Muscle layer of colon (tissue), 2 donors: ENCODE results near the gene CERT1.
"Not testable (repeated sequence)": the region's sequence is repeated elsewhere in the genome, so short reads cannot be mapped to it uniquely, and the experiment has no call there.

Experiments
- H3K27ac ChIP-seq: one replicate; pipeline ENCODE4 v1.7.0; 2013; ENCODE audit warnings: low read depth, mild to moderate bottlenecking, low read length, moderate library complexity
- H3K27me3 ChIP-seq, 2 donors: one replicate each; pipeline ENCODE4 v1.7.0; 2013; ENCODE audit warnings: low read length in 2 of 2, mild to moderate bottlenecking in 2 of 2; ENCODE audit not compliant: insufficient read depth in 2 of 2, control insufficient read depth in 1 of 2
- H3K36me3 ChIP-seq: one replicate; pipeline ENCODE4 v1.7.0; 2013; ENCODE audit warnings: mild to moderate bottlenecking, low read length; ENCODE audit not compliant: insufficient read depth
- H3K4me1 ChIP-seq: one replicate; pipeline ENCODE4 v1.7.0; 2013; ENCODE audit warnings: mild to moderate bottlenecking, low read length; ENCODE audit not compliant: insufficient read depth
- H3K4me3 ChIP-seq, 2 donors: one replicate each; pipeline ENCODE4 v1.7.0; 2013; ENCODE audit warnings: low read length in 2 of 2, low read depth in 1 of 2, mild to moderate bottlenecking in 1 of 2, moderate library complexity in 1 of 2
- H3K9ac ChIP-seq: one replicate; pipeline ENCODE4 v1.7.0; 2013; ENCODE audit warnings: low read length
- H3K9me3 ChIP-seq: one replicate; pipeline ENCODE4 v1.7.0; 2013; ENCODE audit warnings: mild to moderate bottlenecking, low read length
- donor health status: abdominal sarcoma.
- donor health status: Adenocarcinoma of cecum.

CERT1 gene

DNA sequence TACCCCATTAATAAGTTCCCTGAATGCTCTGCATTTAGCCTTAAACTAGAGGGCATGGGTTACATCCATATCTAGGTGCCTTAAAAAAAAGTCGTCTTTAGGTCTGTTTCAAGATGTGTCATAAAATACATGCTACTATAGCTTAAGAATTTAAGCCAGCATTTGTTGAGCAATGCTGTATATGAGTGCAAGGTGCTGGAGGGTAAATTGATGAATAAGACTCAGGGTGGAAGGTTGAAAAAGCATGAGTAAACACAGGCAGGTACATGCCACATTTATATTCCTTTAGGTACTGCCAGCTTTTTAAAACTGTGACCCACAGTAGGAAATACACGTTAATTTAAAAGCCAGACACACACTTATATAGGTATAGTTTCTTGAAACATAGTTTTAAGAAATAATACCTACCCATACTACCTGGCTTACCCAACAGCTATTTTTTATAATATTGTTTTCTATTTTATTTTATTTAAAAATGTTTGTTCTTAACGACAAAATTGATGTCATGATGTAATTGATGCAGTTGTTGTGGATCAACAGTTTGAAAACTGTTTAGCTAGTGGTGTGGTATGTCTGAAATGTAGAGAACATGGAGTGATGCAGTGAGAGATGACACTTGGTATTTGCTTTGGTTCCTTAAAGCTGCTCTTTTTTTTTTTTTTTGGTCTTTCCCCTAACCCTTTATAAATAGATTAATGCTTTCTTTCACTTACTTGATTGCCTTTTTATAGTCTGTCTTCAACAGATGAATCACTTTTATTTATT lies 170.5 kb downstream of the CERT1 start:
- peaks cover 11% of the 10 kb centered on the region for H3K4me1 ChIP-seq
- peaks cover 10% of the 10 kb centered on the region for H3K36me3 ChIP-seq
- H3K4me3 ChIP-seq = no peak overlapping the region
- no peak overlapping the region for H3K9ac ChIP-seq
- H3K9me3 ChIP-seq = no peaks in the 10 kb centered on the region
- no peak overlapping the region for H3K27ac ChIP-seq
- H3K27me3 ChIP-seq = no peaks in the 10 kb centered on the region

DNA sequence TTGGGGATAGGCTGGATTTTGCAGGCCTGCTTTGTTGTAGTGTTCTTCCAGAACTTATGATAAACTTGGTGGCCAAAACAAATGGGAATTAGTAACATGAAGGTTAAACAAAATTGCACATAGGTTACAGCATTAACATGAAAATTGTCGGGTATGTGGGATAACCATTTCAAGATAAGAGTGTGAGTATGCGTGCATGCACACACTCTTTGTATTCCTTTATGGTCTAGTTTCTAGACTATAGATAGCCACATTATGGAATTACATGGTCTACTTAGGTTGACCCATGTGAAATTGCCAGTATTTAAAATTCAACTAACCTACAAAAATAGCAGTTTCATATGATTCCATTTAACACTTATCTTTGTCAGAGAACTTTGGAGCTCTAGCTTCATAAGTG lies 173.0 kb downstream of the CERT1 start:
- Histone ChIP-seq H3K9me3 (no peaks in the 10 kb centered on the region), H3K9ac (no peak overlapping the region), H3K27ac (no peak overlapping the region), H3K4me3 (peak overlapping the region in 1 of 2 donors; percentile 60), H3K27me3 (no peaks in the 10 kb centered on the region), H3K36me3 (no peaks in the 10 kb centered on the region), H3K4me1 (peaks cover 11% of the 10 kb centered on the region)

DNA sequence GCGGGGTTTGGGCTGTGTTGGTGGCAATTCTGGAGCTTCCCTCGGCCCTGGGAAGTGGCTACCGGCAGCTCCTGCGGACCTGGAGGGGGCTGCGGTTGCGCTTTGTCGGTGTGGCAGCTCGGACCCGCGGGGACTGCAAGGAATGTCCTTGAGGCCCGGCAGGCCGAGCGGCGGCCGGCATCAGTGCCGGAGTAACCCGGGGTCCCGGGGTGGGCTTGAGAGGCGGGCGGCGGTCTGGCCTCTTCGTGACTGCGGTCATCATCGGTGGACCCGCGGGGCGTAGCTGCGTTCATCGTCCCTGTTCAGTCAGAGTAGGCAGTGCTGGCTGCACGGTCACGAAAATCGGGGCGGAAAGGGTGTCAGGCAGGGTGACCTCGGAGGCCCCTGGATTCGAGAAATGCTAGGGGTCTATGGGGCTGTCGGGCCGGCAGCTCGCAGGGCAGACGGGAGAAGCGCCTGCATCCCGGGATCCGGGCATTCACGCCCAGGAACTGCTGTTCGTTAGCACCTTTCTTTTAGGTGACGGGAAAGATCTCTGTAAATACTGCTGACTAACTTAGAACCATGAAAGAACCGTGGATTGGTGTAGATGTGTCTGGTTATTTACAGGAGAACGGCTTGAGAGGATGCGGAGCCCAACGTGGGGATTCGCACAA lies 173.9 kb downstream of the CERT1 start:
- Histone ChIP-seq H3K27me3 (no peaks in the 10 kb centered on the region), H3K4me1 (peaks cover 11% of the 10 kb centered on the region)

DNA sequence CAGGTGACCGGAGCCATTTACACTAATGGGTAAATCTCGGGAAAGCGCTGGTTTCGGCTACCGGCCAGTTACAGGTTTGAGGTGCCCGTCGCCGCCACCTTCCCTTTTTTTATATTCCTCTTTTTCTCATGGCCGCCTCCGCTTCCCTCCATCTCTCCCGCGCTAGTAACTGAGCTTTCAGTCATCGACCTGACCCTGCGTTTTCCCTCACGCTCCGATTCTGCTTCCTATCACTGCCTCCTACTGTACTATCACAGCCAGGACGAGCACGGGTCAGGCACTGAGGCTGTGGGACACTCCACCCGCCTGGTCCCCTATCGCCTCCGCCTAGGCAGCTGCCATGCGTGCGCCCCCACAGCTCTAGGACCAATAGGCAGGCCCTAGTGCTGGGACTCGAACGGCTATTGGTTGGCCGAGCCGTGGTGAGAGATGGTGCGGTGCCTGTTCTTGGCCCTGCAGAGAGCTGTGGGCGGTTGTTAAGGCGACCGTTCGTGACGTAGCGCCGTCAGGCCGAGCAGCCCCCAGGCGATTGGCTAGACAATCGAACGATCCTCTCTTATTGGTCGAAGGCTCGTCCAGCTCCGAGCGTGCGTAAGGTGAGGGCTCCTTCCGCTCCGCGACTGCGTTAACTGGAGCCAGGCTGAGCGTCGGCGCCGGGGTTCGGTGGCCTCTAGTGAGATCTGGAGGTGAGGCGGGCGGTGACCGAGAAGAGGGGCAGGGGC lies 174.7 kb downstream of the CERT1 start, which contains the start of gene HMGCR:
Gene HMGCR, plus strand, starts transcription at position 606 of the 722 bp plus-strand sequence. CDS start 5,386 bp downstream, outside the sequence.
- Histone ChIP-seq H3K27me3 (no peaks in the 10 kb centered on the region), H3K9me3 (no peaks in the 10 kb centered on the region), H3K4me3 (peak within 1 kb of the TSS; percentile 60 to 91), H3K36me3 (no peaks in the 10 kb centered on the region), H3K9ac (peak within 1 kb of the TSS; percentile 57), H3K27ac (peak within 1 kb of the TSS; percentile 74), H3K4me1 (peaks cover 11% of the 10 kb centered on the region)

More for the DNA sequence above, 173.9 kb downstream of the CERT1 start:
- peak overlapping the region; percentile 72 for H3K27ac ChIP-seq
- H3K9me3 ChIP-seq = no peaks in the 10 kb centered on the region
- H3K9ac ChIP-seq = peak overlapping the region; percentile 57
- H3K36me3 ChIP-seq = no peaks in the 10 kb centered on the region
- H3K4me3 ChIP-seq = peak overlapping the region; percentile 60 to 91

DNA sequence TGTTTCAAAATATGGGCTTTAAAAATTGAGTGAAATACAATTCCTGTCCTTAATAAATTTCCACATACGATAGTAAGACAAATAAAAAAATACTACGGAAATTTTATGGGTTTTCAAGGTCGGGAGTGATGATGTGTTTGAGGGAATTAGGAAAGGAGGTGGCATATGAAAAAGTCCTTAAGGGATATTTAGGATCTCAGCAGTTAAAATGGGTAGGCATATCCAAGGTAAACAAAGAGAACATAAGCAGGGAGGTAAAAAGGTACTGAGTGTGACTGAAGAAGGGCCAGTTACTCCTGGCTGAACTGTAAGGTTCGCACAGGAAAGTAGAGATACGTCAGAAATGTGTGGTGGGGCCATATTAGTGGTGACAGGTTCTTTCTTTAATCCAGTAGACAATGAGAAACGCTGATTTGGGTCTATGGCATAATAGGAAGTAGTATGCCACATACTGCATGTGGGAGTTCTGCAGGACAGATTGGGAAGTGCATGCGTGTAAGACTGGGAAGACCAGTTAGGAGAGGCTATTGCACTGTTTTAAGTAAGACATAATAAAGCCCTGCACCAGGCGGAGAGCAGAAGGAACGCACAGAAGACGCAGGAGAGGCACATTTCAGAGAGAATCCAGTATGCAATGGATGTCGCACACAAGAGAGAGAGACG lies 175.3 kb downstream of the CERT1 start:
- H3K4me3 ChIP-seq = peak overlapping the region; percentile 60 to 66
- no peaks in the 10 kb centered on the region for H3K36me3 ChIP-seq
- H3K27me3 ChIP-seq = no peaks in the 10 kb centered on the region
- H3K27ac ChIP-seq = peak overlapping the region; percentile 74
- no peak overlapping the region for H3K9ac ChIP-seq
- H3K4me1 ChIP-seq = peaks cover 11% of the 10 kb centered on the region
- H3K9me3 ChIP-seq = no peaks in the 10 kb centered on the region

DNA sequence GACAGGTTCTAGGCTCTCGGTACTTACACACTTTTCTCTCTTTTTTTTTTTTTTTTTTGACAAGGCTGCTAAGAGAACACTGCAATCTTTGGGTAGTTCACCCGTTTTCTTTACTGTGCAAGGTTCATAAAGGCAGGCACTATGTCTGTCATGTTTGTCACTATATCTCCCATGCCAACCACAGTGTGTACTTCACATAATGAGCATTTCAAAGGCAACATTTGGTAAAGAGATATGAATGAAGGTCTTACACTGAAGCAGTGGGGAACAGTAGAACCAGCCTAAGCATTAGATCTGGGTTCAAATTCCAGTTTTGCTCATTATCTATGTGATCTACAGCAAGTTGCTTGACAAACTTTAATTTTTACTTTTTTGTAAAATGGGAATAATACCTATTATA lies 175.9 kb downstream of the CERT1 start:
- no peaks in the 10 kb centered on the region for H3K36me3 ChIP-seq
- peaks cover 11% of the 10 kb centered on the region for H3K4me1 ChIP-seq
- no peaks in the 10 kb centered on the region for H3K9me3 ChIP-seq
- H3K27ac ChIP-seq = no peak overlapping the region
- H3K27me3 ChIP-seq = no peaks in the 10 kb centered on the region
- H3K4me3 ChIP-seq = no peak overlapping the region
- H3K9ac ChIP-seq = no peak overlapping the region

DNA sequence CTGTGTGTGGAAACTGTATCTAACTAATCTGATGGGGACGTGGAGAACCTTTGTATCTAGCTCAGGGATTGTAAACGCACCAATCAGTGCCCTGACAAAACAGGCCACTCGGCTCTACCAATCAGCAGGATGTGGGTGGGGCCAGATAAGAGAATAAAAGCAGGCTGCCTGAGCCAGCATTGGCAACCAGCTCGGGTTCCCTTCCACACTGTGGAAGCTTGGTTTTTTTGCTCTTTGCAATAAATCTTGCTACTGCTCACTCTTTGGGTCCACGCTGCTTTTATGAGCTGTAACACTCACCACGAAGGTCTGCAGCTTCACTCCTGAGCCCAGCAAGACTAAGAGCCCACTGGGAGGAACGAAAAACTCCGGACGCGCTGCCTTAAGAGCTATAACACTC lies 177.0 kb downstream of the CERT1 start:
- H3K27ac ChIP-seq, H3K9ac ChIP-seq, H3K27me3 ChIP-seq, H3K9me3 ChIP-seq, H3K4me3 ChIP-seq, H3K36me3 ChIP-seq: not testable (repeated sequence)
- peaks cover 11% of the 10 kb centered on the region for H3K4me1 ChIP-seq

DNA sequence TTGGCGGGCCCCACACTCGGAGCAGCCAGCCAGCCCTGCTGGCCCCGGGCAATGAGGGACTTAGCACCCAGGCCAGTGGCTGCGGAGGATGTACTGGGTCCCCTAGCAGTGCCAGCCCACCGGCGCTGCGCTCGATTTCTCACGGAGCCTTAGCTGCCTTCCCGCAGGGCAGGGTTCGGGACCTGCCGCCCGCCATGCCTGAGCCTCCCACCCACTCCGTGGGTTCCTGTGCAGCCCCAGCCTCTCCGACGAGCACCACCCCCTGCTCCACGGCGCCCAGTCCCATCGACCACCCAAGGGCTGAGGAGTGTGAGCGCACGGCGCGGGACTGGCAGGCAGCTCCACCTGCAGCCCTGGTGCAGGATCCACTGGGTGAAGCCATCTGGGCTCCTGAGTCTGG lies 177.7 kb downstream of the CERT1 start:
- H3K4me3 ChIP-seq, H3K36me3 ChIP-seq: not testable (repeated sequence)

DNA sequence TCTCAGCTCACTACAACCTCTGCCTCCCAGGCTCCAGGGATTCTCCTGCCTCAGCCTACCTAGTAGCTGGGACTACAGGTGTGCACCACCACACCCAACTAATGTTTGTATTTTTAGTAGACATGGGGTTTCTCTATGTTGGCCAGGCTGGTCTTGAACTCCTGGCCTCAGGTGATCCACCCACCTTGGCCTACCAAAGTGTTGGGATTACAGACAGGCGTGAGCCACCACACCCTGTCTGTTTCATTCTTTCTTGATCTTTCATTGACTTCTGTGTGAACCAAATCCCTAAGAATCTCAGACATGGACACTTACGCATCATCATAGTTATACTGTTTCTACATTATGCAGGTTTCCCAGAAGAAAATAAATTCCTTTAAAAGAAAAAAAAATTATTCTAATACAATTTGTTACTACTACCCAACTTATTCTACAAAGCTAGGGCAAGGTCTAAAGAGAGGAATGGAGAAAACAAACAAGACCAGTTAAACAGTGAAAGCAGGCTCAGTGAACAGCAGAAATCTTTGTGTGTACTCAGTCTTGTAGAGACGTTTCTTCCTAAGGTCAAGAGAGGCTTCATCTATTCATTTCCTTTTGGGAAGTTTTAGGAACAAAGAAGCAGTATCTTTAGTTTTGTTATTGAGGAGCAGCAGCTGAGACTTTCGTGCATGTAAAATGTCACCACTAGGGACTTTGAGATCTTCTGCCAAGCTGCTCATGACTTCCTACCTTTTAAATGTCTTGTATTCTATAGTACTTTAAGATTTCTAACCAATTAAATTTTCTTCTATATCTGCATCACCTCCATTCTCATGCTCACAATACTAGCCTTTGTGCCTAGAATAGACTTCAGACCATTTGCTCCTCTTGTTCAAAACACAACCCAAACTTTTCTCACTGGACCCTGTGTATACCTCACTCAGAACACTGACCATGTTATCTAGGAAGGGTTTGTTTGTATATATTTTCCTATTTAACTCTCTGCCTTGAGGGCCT lies 180.0 kb downstream of the CERT1 start:
- Histone ChIP-seq H3K4me1 (no peaks in the 10 kb centered on the region), H3K27ac (no peak overlapping the region), H3K36me3 (no peaks in the 10 kb centered on the region), H3K4me3 (no peak overlapping the region), H3K27me3 (no peaks in the 10 kb centered on the region), H3K9ac (no peak overlapping the region), H3K9me3 (no peaks in the 10 kb centered on the region)

More for the DNA sequence above, 177.7 kb downstream of the CERT1 start:
- H3K9me3 ChIP-seq, H3K27ac ChIP-seq, H3K9ac ChIP-seq, H3K27me3 ChIP-seq: not testable (repeated sequence)
- H3K4me1 ChIP-seq = peaks cover 11% of the 10 kb centered on the region

DNA sequence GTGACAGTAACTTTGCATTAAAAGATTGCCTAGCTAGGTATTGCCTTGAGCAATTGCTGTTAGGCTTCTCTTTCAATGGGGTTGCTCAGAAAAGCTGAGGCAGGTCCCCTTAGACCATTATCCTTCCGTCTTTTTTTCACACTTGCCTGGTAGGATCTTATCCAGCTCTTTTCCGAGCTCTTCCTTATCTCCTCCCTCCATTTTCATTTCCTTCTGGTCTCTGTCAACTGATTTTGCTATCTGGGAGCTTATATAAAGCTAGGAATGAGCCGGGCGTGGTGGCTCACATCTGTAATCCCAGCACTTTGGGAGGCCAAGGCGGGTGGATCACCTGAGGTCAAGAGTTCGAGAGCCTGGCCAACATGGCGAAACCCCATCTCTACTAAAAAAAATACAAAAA lies 181.0 kb downstream of the CERT1 start:
- no peaks in the 10 kb centered on the region for H3K27me3 ChIP-seq
- no peak overlapping the region for H3K9ac ChIP-seq
- no peaks in the 10 kb centered on the region for H3K4me1 ChIP-seq
- H3K9me3 ChIP-seq = no peaks in the 10 kb centered on the region
- no peak overlapping the region for H3K4me3 ChIP-seq
- no peaks in the 10 kb centered on the region for H3K36me3 ChIP-seq
- no peak overlapping the region for H3K27ac ChIP-seq
